Thyroid gland (tissue), 4 donors: Measurements from ENCODE around the gene ANKRD63. TPM values are rescaled to one million over a fixed set of nuclear protein-coding genes. Genes with fewer than 3 reads are reported as not detected.

Source experiments
- DNase-seq, 2 donors: peaks; one replicate each; pipeline ENCODE4 v3.0.0-alpha.2; 2019
- H3K27ac ChIP-seq, 3 donors: fragments of 200-600 bp; sonication (generic); 1 replicate in 2 of 3; 2 replicates in 1 of 3; pipeline ENCODE4 v1.5.1; 2016 to 2019; ENCODE audit warnings: mild to moderate bottlenecking in 1 of 3, moderate library complexity in 1 of 3
- H3K27me3 ChIP-seq: fragments of 200-600 bp; sonication (generic); one replicate; pipeline ENCODE4 v1.5.1; 2019
- H3K36me3 ChIP-seq, 2 donors: fragments of 200-600 bp; sonication (generic); one replicate each; pipeline ENCODE4 v1.5.1; 2016 to 2019
- H3K4me1 ChIP-seq, 2 donors: fragments of 200-600 bp; sonication (generic); one replicate each; pipeline ENCODE4 v1.5.1; 2017 to 2019
- H3K4me3 ChIP-seq, 3 donors: fragments of 200-600 bp; sonication (generic); replicated peaks in 1 of 3; 1 replicate in 2 of 3; 2 replicates in 1 of 3; pipeline ENCODE4 v1.5.1; 2016; ENCODE audit warnings: mild to moderate bottlenecking in 1 of 3
- H3K9me3 ChIP-seq: fragments of 200-600 bp; sonication (generic); one replicate; pipeline ENCODE4 v1.5.1; 2017
- POLR2A ChIP-seq, 2 donors: fragments of 450-650 bp; IDR thresholded peaks; one replicate each; pipeline ENCODE4 v1.6.1; 2017; ENCODE audit warnings: antibody characterized with exemption in 2 of 2, mild to moderate bottlenecking in 2 of 2, moderate library complexity in 1 of 2
- WGBS, 2 donors: methylation state at CpG; one replicate each; pipeline ENCODE4 v1.1.5; 2017; 5-methylcytosine and 5-hydroxymethylcytosine counted together
- intact Hi-C: fragments of 100-400 bp; cut with DNase I; formaldehyde crosslinking; loops from one replicate; pipeline ENCODE4 v1.15.1; 2023
- total RNA-seq, 4 donors: library from RNA; depleted of rRNA; stranded (reverse); fragments of >200 nt; gene quantifications; one replicate each; pipeline ENCODE4 v1.2.3, GENCODE V29; 2016
- TF ChIP-seq, protein P1 (sequence below), 6 experiments: fragments of 200-600 bp in 3 of 6; fragments of 450-650 bp in 3 of 6; sonication (generic) in 3 of 6; IDR thresholded peaks; one replicate each; pipeline ENCODE4 v1.5.1; 2016 to 2019; ENCODE audit warnings: antibody characterized with exemption in 6 of 6, mild to moderate bottlenecking in 2 of 6, inconsistent platforms in 1 of 6, moderate library complexity in 1 of 6

ANKRD63 gene
- total RNA-seq, 4 donors from 2014 or later, result 2.1 TPM; not detected in 3

DNA sequence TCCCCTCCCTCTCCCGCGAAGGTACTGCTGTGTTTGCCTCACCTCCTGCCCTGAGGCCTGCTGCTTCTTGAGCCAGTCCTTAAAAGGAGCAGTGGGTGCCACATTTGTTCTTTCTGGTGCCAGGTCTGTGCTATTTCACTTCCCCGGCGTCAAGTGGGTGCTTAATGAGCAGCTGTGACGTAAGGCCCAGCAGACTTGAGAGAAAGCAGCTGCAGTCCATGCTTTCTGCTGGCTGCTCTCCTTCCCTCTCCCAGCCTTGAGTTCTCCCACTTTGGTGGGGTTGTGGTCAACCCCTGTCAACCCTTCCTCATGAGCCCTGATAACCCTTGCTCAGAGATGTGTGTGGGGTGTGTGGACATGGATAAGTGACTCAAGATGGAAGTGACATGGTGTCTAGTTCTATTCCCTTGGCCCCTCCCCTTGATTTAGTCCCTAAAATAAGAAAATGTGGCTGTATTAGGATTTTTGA, 47.5 kb upstream of the ANKRD63 start:
- peaks cover 74 to 98% of the 10 kb centered on the region in 2 donors for H3K4me1 ChIP-seq
- intact Hi-C loops, result no loop called here
- H3K27ac ChIP-seq, result peak overlapping the region; percentile 95 to 99 (median 99)
- no peaks in the 10 kb centered on the region for H3K9me3 ChIP-seq
- H3K4me3 ChIP-seq, result no peak overlapping the region
- DNase-seq, result peak; percentile 97 to 98
- H3K27me3 ChIP-seq, result no peaks in the 10 kb centered on the region
- 34 to 37% methylated on average over 5 of the region's 5 CpGs for WGBS, 2 donors
- H3K36me3 ChIP-seq, result peaks cover 6 to 8% of the 10 kb centered on the region in 2 donors
- peak in 1 of 2 donors; percentile 98 for TF ChIP-seq POLR2A (IDR thresholded peaks at IDR 0.05)
- TF ChIP-seq, protein P1, sequence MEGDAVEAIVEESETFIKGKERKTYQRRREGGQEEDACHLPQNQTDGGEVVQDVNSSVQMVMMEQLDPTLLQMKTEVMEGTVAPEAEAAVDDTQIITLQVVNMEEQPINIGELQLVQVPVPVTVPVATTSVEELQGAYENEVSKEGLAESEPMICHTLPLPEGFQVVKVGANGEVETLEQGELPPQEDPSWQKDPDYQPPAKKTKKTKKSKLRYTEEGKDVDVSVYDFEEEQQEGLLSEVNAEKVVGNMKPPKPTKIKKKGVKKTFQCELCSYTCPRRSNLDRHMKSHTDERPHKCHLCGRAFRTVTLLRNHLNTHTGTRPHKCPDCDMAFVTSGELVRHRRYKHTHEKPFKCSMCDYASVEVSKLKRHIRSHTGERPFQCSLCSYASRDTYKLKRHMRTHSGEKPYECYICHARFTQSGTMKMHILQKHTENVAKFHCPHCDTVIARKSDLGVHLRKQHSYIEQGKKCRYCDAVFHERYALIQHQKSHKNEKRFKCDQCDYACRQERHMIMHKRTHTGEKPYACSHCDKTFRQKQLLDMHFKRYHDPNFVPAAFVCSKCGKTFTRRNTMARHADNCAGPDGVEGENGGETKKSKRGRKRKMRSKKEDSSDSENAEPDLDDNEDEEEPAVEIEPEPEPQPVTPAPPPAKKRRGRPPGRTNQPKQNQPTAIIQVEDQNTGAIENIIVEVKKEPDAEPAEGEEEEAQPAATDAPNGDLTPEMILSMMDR (IDR thresholded peaks at IDR 0.05), result peak in 1 of 6 experiments; percentile 3

DNA sequence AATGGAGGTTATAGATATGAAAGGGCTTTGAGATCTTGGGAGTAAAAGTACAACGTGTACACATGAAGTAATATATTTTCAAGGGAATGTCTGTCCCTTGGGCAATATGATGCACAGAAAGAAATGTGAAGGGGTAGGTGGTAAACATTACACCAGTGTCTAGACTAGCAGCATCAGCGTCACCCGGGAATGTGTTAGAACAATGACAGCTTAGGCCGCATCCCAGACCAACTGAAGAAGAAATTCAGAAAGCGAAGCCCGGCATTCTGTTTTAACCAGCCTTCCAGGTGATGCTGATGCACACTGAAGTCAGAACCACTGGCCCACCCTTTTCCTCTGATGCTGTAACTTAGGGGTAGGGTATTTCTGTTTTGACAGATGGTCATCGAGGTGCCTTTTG, 46.9 kb upstream of the ANKRD63 start:
- H3K4me1 ChIP-seq, result peaks cover 74 to 98% of the 10 kb centered on the region in 2 donors
- no peak for TF ChIP-seq POLR2A (IDR thresholded peaks at IDR 0.05)
- TF ChIP-seq, protein P1 (IDR thresholded peaks at IDR 0.05), result no peak
- no peaks in the 10 kb centered on the region for H3K9me3 ChIP-seq
- no peak for DNase-seq
- 81 to 84% methylated on average over 7 of the region's 7 CpGs for WGBS, 2 donors
- intact Hi-C loops, result no loop called here
- peaks cover under 1 to 2% of the 10 kb centered on the region in 2 donors for H3K36me3 ChIP-seq
- no peaks in the 10 kb centered on the region for H3K27me3 ChIP-seq
- H3K27ac ChIP-seq, result peak overlapping the region; percentile 95 to 99 (median 99)
- H3K4me3 ChIP-seq, result no peak overlapping the region

DNA sequence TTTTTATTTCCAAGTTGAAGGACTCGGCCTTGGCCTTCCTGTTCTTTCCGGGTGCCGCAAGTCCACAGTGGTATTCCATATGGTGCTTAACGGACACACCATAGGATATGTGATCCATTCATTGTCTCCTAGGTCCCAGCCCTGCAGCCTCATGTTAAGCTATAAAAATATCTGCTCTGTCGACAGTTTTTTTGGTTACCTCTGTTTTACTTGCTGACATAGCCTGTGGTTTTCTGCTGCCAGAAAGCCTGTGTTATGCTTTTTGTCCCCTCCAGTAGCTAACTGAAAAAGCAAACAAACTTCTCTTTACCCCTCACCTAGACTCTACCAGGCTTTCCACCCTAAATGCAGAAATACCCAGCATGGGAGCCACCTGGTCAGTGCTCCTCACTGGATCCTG, 45.9 kb upstream of the ANKRD63 start:
- H3K4me1 ChIP-seq, result peaks cover 63 to 89% of the 10 kb centered on the region in 2 donors
- no peaks in the 10 kb centered on the region for H3K9me3 ChIP-seq
- WGBS, 2 donors, result 61 to 63% methylated on average over 5 of the region's 5 CpGs
- H3K27ac ChIP-seq, result peak overlapping the region; percentile 95 to 99 (median 99)
- peak in 1 of 2 donors; percentile 21 for DNase-seq
- no peak overlapping the region for H3K4me3 ChIP-seq
- intact Hi-C loops, result no loop called here
- TF ChIP-seq, protein P1 (IDR thresholded peaks at IDR 0.05), result no peak
- TF ChIP-seq POLR2A (IDR thresholded peaks at IDR 0.05), result peak in 1 of 2 donors; percentile 75
- no peaks in the 10 kb centered on the region for H3K27me3 ChIP-seq
- H3K36me3 ChIP-seq, result no peaks in the 10 kb centered on the region

DNA sequence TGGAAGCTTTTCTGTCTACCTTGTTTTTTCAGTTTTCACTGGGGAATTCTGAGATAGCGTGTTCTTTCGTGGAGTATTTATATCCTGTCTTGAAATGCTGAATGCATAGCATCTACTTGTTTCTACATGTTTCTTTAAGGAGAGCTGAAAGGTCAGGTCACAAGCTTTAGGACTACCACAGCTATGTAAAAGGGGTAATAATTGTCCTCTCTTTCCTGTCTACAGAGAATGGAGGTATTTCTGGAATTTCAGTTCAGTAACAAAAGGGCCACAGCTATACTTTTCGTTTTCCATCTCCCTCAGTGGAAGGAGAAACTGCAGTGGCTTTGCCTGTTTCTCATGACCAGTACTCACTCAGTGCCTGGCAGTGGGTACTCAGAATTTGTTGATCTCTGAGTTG, 45.3 kb upstream of the ANKRD63 start:
- Histone ChIP-seq H3K4me1 (peaks cover 61 to 83% of the 10 kb centered on the region in 2 donors), H3K27me3 (no peaks in the 10 kb centered on the region), H3K9me3 (no peaks in the 10 kb centered on the region), H3K4me3 (no peak overlapping the region), H3K27ac (peak overlapping the region; percentile 95 to 99 (median 99)), H3K36me3 (no peaks in the 10 kb centered on the region)
- 53 to 59% methylated on average over 3 of the region's 3 CpGs for WGBS, 2 donors
- intact Hi-C loops, result no loop called here
- DNase-seq, result no peak
- TF ChIP-seq, protein P1 (IDR thresholded peaks at IDR 0.05), result no peak
- no peak for TF ChIP-seq POLR2A (IDR thresholded peaks at IDR 0.05)

DNA sequence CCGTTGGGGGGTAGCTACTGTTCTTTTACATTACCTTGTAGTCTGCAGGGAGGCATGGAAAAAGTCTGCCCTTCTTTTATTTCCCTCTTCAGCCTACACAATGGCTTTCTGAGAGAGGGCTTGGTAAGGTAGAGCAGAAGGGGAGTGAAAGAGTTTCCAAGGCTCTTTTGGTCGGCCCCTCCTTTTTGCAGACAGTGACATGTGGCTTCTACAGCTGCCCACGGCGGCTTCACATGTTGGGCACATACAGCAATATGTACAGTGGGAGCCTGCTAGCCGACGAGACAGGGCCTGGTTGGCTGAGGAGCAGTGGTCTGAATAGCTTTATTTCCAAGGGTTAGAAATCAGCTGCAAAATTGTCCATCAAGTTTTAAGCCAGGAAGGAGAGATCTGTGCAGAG, 44.6 kb upstream of the ANKRD63 start:
- 58 to 67% methylated on average over 6 of the region's 6 CpGs for WGBS, 2 donors
- H3K4me3 ChIP-seq, result no peak overlapping the region

More for the DNA sequence above, 44.6 kb upstream of the ANKRD63 start:
- no peaks in the 10 kb centered on the region for H3K27me3 ChIP-seq
- no peaks in the 10 kb centered on the region for H3K9me3 ChIP-seq
- peak overlapping the region; percentile 95 to 99 (median 99) for H3K27ac ChIP-seq
- no peak for TF ChIP-seq POLR2A (IDR thresholded peaks at IDR 0.05)
- TF ChIP-seq, protein P1 (IDR thresholded peaks at IDR 0.05), result no peak
- H3K4me1 ChIP-seq, result peaks cover 67 to 84% of the 10 kb centered on the region in 2 donors
- H3K36me3 ChIP-seq, result no peaks in the 10 kb centered on the region
- intact Hi-C loops, result no loop called here
- no peak for DNase-seq
